Esophagus (tissue), 2 donors: ENCODE data around the gene ULK2. TPM values are rescaled to one million over a fixed set of nuclear protein-coding genes. Genes with fewer than 3 reads are reported as not detected.

Experiments
- H3K27ac ChIP-seq, 2 donors: one replicate each; pipeline ENCODE4 v1.5.1; 2013; ENCODE audit warnings: low read depth in 2 of 2, mild to moderate bottlenecking in 2 of 2, inconsistent platforms in 1 of 2, low read length in 1 of 2, moderate library complexity in 1 of 2
- H3K27me3 ChIP-seq, 2 donors: one replicate each; pipeline ENCODE4 v1.6.1; 2013; ENCODE audit warnings: low read length in 2 of 2, control low read depth in 1 of 2, mild to moderate bottlenecking in 1 of 2; ENCODE audit not compliant: insufficient read depth in 2 of 2, control insufficient read depth in 1 of 2
- H3K36me3 ChIP-seq, 2 donors: one replicate each; pipeline ENCODE4 v1.6.1; 2013; ENCODE audit warnings: low read length in 1 of 2; ENCODE audit not compliant: control insufficient read depth in 2 of 2, insufficient read depth in 2 of 2
- H3K4me1 ChIP-seq, 2 donors: one replicate each; pipeline ENCODE4 v1.6.1; 2013; ENCODE audit warnings: low read length in 1 of 2; ENCODE audit not compliant: control insufficient read depth in 2 of 2, insufficient read depth in 2 of 2
- H3K4me3 ChIP-seq, 2 donors: one replicate each; pipeline ENCODE4 v1.5.1; 2013; ENCODE audit warnings: low read length in 2 of 2, mild to moderate bottlenecking in 2 of 2, low read depth in 1 of 2, moderate library complexity in 1 of 2
- H3K9me3 ChIP-seq, 2 donors: one replicate each; pipeline ENCODE4 v1.6.1; 2013; ENCODE audit warnings: mild to moderate bottlenecking in 2 of 2, low read depth in 1 of 2, low read length in 1 of 2, moderate library complexity in 1 of 2; ENCODE audit not compliant: control insufficient read depth in 2 of 2, insufficient read depth in 1 of 2
- whole genome bisulfite sequencing, 2 donors: extraction: QIAGEN DNeasy Blood & Tissue Kit; methylation state at CpG; one replicate each; pipeline ENCODE4 v1.1.7; 2013; 5-methylcytosine and 5-hydroxymethylcytosine counted together
- polyA plus RNA-seq, 2 donors: library from polyadenylated mRNA; stranded (reverse); fragments of 200-250 nt; gene quantifications; one replicate each; pipeline ENCODE4 v1.2.3, GENCODE V29; 2013
- donor health status: healthy with polysubstance abuse.
- donor health status: Bipolar disorder and iron deficiency.

ULK2 gene
- polyA plus RNA-seq, 2 donors, result 4.2 to 5.4 TPM

- Histone ChIP-seq H3K27me3 (no peaks in the 10 kb centered on the region), H3K27ac (no peak overlapping the region), H3K9me3 (no peaks in the 10 kb centered on the region), H3K36me3 (peaks cover 0 to 3% of the 10 kb centered on the region in 2 donors), H3K4me3 (no peak overlapping the region), H3K4me1 (no peaks in the 10 kb centered on the region)
- WGBS, 2 donors, result 71 to 76% methylated on average over 2 of the region's 2 CpGs
Observed at GRCh38 chr17:19805006-19805405, 62.7 kb downstream of the ULK2 start.

- H3K27ac ChIP-seq, result no peak overlapping the region
- no peak overlapping the region for H3K4me3 ChIP-seq
- H3K27me3 ChIP-seq, result no peaks in the 10 kb centered on the region
- WGBS, 2 donors, result 48 to 68% methylated on average over 1 of the region's 1 CpG
- peaks cover 0 to 3% of the 10 kb centered on the region in 2 donors for H3K9me3 ChIP-seq
- H3K36me3 ChIP-seq, result peaks cover 0 to 9% of the 10 kb centered on the region in 2 donors
- no peaks in the 10 kb centered on the region for H3K4me1 ChIP-seq
Observed at GRCh38 chr17:19800571-19800970, 67.2 kb downstream of the ULK2 start.

GRCh38 chr17:19799796-19800195 is 67.9 kb downstream of the ULK2 start:
- Histone ChIP-seq H3K9me3 (peaks cover 0 to 3% of the 10 kb centered on the region in 2 donors), H3K27me3 (no peaks in the 10 kb centered on the region), H3K4me3 (no peak overlapping the region), H3K36me3 (peaks cover 0 to 9% of the 10 kb centered on the region in 2 donors), H3K27ac (no peak overlapping the region), H3K4me1 (no peaks in the 10 kb centered on the region)
- WGBS, 2 donors, result 65 to 83% methylated on average over 2 of the region's 2 CpGs

- WGBS, 2 donors, result 97 to 98% methylated on average over 4 of the region's 4 CpGs
- H3K4me3 ChIP-seq, result no peak overlapping the region
- no peak overlapping the region for H3K27ac ChIP-seq
- peaks cover 0 to 9% of the 10 kb centered on the region in 2 donors for H3K36me3 ChIP-seq
- H3K9me3 ChIP-seq, result peaks cover 0 to 3% of the 10 kb centered on the region in 2 donors
- no peaks in the 10 kb centered on the region for H3K27me3 ChIP-seq
- H3K4me1 ChIP-seq, result no peaks in the 10 kb centered on the region
Observed at GRCh38 chr17:19796457-19796856, 71.3 kb downstream of the ULK2 start.

GRCh38 chr17:19791918-19792550 is 75.7 kb downstream of the ULK2 start:
- Histone ChIP-seq H3K27me3 (no peaks in the 10 kb centered on the region), H3K4me1 (peaks cover 0 to 9% of the 10 kb centered on the region in 2 donors), H3K9me3 (peaks cover 0 to 3% of the 10 kb centered on the region in 2 donors), H3K4me3 (no peak overlapping the region), H3K36me3 (peaks cover 0 to 6% of the 10 kb centered on the region in 2 donors), H3K27ac (no peak overlapping the region)
- 95 to 97% methylated on average over 3 of the region's 3 CpGs for WGBS, 2 donors

GRCh38 chr17:19787733-19788357 is 79.9 kb downstream of the ULK2 start:
- Histone ChIP-seq H3K9me3 (no peaks in the 10 kb centered on the region), H3K36me3 (peaks cover 3% of the 10 kb centered on the region in 2 donors), H3K4me3 (no peak overlapping the region), H3K27me3 (no peaks in the 10 kb centered on the region), H3K27ac (peak overlapping the region; percentile 25 to 57), H3K4me1 (peaks cover 0 to 9% of the 10 kb centered on the region in 2 donors)
- 66 to 77% methylated on average over 7 of the region's 7 CpGs for WGBS, 2 donors

- no peaks in the 10 kb centered on the region for H3K27me3 ChIP-seq
- no peak overlapping the region for H3K4me3 ChIP-seq
- no peak overlapping the region for H3K27ac ChIP-seq
- H3K9me3 ChIP-seq, result no peaks in the 10 kb centered on the region
- peaks cover 3 to 8% of the 10 kb centered on the region in 2 donors for H3K36me3 ChIP-seq
- 47 to 54% methylated on average over 4 of the region's 4 CpGs for WGBS, 2 donors
- peaks cover 0 to 9% of the 10 kb centered on the region in 2 donors for H3K4me1 ChIP-seq
Observed at GRCh38 chr17:19785854-19786253, 81.9 kb downstream of the ULK2 start.

GRCh38 chr17:19781488-19782458 is 86.0 kb downstream of the ULK2 start:
- peaks cover 8 to 9% of the 10 kb centered on the region in 2 donors for H3K36me3 ChIP-seq
- no peaks in the 10 kb centered on the region for H3K4me1 ChIP-seq
- H3K9me3 ChIP-seq, result no peaks in the 10 kb centered on the region
- no peaks in the 10 kb centered on the region for H3K27me3 ChIP-seq
- WGBS, 2 donors, result 89 to 91% methylated on average over 9 of the region's 9 CpGs
- H3K27ac ChIP-seq, result no peak overlapping the region
- H3K4me3 ChIP-seq, result no peak overlapping the region

GRCh38 chr17:19780846-19781245 is 86.9 kb downstream of the ULK2 start:
- Histone ChIP-seq H3K4me1 (no peaks in the 10 kb centered on the region), H3K36me3 (peaks cover 8 to 11% of the 10 kb centered on the region in 2 donors), H3K9me3 (no peaks in the 10 kb centered on the region), H3K27me3 (no peaks in the 10 kb centered on the region), H3K27ac (no peak overlapping the region), H3K4me3 (no peak overlapping the region)
- 87 to 91% methylated on average over 4 of the region's 4 CpGs for WGBS, 2 donors
